Activated CD4-positive, alpha-beta T cell treated with anti-CD3 and anti-CD28 coated beads, Interleukin-2, amount 50 U/mL, for 48 hours (primary cell): ENCODE data around the gene ATP8A2.

ENCODE experiments used
- DNase-seq, 2 experiments: peaks; one replicate each; pipeline ENCODE4 v3.0.0-alpha.2; 2020

Gene ATP8A2

DNA sequence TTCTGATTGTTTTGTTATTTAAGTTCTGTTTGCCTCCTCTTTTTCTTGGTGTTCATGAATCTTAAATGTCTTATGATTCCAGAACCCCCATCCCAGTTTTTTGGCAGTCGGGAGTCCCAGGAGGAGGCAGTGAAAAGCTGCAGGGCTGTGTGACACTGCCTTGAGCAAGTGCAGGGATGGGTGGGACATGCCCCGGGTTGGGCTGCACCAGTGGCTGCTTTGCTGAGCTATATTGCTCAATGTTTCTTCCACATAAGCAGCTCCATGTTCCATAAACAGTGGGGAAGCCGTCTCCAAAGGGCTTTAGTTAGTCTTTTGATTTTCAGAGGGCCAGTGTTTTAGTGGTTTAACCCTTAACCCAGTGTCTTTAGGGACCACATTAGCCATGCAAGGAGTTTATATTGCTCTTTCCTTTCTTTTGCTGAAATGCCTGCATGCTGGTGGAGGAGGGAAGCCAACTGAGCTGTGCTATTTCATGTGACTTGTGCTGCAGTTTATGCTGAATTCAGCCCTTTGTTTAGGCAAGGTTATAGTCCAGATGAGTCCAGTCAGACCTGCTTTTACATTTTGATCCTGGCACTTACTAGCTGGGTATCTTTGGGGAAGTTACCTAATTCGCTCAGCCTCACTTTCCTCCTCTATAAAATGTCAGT, 13.1 kb downstream of the ATP8A2 start:
- no peak for DNase-seq

DNA sequence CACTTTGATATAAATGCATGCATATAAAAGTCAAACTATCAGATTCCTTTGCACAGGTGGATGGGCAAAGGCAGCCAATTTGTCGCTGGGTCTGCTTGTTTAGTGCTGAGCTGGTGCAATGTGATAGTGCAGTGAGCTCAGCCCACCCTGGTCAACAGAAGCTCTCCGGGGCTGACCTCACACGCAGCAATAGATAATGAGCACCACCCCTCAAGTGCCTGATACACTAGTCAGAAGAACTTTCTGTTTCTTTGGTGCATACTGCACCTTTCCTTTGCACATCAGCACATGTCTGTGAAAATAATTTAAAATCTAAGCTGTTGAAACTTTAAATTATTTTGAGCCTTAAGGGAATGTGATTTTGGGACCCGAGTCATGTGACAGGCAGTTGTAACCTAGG, 20.2 kb downstream of the ATP8A2 start:
- no peak for DNase-seq

DNA sequence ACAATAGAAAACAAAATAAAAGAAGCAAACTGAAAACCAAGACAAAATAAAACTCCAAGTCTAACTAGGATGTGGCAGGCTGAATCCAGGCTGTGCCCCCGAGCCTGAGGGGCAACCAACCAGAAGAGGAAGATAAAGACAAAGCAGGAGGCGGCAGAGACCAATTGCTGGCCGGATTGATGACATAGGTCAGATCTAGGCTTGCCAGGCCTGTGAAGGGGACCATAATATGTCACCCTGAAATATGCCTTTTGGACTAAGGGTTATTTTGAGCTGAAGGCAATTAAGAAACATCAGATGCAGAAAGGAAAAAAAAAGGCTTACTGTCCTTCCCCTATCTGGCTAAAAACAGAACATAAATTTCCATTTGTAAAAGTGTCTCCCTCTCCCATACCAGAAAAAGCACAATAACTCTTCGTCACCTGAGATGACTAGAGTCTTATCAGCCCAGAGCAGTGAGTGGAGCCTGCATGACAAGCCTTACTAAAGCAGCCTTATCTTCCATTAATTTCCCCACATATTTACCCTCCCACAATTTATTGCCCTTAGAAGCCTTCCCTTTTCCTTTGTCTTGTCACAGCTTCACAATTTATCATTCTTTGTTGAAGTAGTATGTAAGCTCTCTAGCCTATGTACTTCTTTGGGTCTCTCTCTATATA, 22.8 kb downstream of the ATP8A2 start:
- DNase-seq = no peak

DNA sequence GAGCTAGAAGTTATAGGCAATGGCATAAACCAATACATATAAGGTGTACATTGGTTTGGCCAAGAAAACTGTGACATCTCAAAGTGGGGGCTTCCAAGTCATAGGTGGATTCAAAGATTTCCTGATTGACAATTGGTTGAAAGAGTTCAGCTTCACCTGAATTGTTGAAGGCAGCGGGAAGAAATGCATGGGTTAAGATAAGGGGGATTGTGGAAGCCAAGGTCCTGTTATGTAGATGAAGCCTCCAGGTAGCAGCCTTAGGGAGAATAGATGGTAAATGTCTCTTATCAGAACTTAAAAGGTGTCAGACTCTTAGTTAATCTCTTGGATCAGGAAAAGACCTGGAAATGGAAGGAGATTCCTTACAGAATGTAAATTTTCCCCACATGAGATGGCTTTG, 26.0 kb downstream of the ATP8A2 start:
- DNase-seq = no peak

DNA sequence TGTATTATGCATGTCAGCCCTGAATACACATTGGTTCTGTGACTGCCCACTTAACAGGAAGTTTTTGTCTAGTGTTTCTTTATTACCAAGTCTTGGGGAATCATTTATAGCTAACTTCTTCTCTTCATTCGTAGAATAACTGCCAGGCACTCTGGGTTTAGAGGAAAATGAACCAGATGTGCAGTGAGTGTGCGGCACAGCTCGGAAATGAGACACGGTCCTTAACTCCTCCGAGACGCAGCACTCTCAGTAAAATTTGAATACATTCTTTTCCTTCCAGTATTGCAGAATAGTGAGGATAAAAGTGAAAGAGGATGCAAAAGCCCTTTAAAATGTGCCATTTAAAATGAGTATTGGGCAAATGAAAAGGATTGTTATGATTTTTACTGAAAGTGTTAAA, 29.2 kb downstream of the ATP8A2 start:
- no peak for DNase-seq

DNA sequence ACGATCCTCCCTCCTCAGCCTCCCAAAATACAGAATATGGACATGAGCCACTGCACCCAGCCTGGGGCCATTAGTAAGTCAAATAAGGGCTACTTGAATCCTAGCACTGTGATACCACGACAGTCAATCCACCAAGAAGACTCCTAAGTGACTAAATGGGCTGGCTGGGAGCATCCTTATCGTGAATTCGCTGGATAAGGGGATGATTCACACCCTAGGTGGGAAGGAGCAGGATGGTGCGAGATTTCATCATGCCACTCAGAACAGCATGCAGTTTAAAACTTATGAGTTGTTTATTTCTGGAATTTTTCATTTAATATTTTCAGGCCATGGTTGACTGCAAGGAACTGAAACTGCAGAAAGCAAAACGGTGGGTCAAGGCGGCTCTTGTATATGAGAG, 30.2 kb downstream of the ATP8A2 start:
- DNase-seq = no peak

DNA sequence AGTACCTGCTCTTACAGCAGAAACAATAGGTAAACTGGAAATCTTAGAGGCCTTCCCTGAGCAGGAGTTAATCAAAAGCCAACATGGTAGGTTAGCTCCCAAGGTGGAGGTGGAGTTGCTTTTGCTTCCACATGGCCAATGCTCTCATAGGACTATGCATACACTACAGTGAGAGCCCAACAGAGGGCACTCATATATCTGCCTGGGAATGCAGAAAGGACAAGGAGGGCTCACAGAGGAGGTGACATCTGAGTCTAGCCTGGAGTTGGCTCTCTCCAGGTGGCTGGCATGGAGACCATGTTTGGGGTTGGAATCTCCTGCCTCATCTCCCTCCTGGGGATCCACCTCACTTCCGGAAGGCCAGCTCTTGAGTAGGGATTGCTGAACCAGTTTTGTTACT, 34.6 kb downstream of the ATP8A2 start:
- no peak for DNase-seq

DNA sequence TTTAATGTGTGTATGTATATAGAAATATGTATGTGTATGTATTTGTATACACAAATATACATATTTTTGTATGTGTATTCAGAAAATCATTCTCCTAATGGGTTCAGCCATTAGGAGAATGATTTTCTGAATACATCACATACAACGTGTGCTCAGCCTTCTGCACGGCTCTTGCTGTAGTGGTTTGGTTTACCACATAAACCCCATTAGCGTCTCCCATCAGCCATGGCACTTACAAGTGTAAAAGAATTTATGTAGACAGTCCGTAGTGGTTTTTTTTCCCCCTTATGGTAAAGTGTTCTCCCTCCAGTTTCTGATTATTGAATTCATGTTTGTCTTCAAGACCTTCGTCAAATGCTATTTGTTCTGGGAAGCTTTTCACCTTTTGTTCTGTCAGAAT, 38.2 kb downstream of the ATP8A2 start:
- DNase-seq = no peak

DNA sequence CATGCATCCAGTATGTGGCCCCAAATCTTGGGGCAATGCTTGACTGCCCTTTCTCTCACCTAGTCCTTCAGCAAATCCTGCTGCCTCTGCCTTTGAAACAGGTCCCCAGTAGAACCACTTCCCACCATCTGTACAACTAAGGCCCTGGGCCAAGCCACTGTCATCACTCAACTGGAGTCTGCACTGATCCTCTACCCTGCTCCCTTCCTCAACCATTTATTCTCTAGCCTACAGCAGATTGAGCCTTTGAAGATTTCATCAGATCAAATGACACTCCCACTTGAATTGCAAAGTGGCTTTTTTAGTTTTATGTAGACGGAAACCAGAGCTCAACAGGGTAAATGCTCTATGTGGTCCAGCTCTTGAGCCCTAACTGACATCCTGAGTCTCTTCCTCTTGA, 43.5 kb downstream of the ATP8A2 start:
- DNase-seq = no peak

DNA sequence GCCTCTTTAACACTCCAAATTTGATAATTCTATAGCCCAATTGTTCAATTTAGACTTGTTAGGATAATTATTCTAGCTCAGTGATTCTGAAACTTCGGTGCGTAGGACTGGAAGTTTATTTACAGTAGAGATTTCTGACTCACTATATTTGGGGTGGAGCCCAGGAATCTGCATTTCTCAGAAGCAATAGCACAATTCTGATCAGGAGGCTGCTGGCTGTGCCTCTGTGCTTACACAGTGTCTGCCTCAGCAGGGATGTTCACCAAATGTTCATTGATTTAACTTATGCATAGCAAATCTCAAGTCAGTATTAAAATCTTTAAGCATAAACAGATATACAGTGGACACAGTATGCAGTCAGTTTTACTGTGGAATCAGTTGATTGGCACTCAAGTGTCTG, 45.8 kb downstream of the ATP8A2 start:
- DNase-seq = no peak

DNA sequence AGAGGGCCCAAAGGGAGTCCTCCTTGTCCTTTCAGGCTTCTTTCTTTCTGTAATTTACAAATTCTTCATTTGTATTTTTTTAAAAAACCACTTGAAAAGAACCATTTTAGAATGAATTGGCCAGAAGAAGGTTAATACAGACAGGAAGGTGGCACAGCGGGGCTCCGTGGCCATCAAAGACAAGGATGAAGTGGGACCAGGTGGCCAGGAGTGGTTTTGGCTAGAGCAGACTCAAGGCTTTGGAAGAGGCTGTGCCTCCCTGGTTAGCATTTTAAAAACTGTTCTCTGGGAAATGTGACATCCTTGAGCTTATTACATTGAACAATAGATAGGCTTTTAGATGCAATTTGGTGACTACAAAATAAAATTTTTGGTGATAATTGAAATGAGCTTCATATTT, 48.4 kb downstream of the ATP8A2 start:
- DNase-seq = no peak

DNA sequence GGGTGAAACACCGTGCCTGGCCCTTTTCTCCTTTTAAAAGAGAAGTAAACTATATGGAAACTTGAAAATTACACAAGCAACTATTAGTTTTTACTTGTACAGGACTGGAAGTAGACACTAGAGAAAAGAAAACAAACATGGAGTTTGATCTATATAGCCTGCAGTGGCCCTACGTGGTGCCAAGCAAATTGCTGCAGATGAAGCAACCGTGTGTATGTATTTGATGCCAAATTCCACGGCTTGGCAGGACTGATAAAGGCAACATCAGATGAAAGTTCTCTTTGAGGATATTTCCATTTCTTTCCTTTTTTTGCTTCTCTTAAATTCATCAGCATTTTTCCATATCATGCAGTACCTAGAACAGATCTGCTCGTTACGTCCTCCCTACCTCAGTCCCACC, 49.8 kb downstream of the ATP8A2 start:
- DNase-seq = no peak

DNA sequence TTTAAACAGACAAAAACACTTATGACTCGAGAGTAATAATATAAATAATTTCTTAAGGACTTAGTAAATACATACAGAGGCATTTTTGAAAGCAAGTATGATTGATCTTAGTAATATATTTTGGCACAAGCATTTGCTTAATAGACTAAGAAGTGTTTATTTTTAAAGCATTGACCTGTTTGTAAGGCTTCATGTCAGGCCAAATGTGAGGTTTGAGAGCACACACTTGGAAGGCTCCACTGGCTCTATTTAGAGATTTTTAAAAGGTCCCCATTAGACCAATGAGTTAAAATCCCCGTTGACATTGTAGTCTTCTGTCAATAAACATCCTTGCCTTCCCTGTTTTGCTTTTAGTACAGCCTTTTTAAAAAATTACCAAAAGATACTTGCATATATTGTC, 50.4 kb downstream of the ATP8A2 start:
- no peak for DNase-seq

DNA sequence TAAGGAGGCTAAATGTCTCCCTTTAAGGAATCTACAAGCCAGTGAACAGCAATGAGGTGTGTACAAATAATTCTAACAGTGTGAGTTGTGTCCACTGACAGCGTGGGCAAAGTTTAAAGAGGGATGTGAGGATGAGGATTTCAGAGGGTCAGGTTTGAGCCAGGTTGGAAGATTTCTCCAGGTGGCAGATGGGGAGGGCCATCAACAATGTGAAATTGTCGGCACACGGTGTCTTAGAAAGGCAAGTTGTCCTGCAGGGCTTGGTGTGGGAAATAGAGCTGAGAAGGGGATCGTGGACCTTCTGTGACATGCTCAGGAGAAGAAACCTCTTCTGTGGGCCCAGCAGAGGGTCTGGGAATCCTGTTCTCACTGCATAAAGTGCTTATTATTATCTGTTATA, 52.1 kb downstream of the ATP8A2 start:
- DNase-seq = no peak

DNA sequence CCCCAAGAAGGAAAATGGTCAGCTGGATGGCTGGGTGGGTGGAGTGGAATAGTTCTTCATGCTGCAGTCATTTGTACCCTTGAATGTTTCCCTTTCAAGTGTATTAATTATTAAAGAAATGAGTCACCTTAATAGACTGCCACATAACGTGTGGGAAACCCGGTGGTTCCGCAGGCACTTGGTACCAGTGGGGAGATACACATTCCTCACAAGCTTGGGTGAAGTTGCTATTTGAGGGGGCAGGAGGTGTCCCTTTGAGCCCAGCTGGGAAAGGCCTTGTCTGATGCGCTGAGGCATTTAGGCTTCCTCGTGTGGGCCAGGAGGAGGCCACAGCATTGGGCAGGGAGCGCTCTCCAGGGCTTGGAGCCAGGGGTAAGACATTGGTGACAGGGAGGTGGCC, 57.7 kb downstream of the ATP8A2 start:
- no peak for DNase-seq

DNA sequence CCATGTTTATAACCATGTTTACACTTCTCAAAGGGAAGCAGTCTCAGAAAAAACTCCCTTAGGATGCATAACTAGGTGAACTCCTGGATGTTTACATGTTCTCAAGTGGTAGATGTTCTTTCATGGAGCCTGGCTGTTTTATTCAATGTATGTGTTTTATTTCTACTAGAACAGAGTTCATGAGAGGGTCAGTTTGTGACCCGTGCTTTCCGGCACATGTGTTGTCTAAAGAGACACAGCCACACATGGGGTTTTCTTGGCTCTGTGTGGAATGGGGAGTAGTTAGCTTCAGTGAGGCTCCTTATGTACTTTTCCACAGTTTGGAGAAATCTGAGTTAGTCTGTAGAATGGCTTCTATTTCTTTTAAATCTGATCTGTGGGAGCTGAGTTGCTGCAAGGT, 60.9 kb downstream of the ATP8A2 start:
- DNase-seq = no peak

DNA sequence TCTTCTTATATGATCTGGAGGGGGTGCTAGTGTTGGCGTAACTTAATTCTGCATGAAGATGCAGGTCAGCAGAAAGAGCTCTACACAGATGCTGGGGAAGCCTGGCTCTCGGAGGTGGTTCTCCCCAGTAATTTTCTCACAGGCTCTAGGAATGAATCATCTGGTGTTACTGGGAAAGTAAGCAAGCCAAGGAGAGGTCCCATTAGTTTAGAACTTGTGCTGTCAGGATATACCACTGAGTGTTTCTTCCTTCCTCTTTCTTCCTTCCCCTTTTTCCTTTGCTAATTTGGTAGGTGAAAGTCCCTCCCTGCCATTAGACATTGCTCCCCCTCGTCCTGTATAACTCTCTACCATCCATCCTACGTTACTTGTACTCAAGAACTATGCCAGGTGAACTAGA, 68.3 kb downstream of the ATP8A2 start:
- no peak for DNase-seq

DNA sequence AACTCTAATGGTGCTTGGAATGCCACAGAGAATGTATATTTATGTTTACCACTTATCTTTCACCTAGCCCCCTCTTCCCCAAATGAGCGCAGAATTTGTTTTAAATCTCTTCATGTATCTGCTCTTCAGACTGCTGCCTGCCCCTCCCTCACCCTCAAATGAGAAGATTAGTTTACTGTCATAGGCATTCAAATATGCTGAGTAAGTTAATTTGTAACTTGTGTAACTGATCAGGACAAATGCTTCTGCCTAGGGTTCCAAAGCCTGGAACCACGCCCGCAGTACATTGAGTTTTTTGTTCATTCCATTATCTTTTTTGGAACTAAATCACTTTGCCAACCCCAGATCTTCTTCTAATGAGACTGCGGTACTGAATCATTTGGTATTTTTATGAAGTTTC, 74.5 kb downstream of the ATP8A2 start:
- no peak for DNase-seq

DNA sequence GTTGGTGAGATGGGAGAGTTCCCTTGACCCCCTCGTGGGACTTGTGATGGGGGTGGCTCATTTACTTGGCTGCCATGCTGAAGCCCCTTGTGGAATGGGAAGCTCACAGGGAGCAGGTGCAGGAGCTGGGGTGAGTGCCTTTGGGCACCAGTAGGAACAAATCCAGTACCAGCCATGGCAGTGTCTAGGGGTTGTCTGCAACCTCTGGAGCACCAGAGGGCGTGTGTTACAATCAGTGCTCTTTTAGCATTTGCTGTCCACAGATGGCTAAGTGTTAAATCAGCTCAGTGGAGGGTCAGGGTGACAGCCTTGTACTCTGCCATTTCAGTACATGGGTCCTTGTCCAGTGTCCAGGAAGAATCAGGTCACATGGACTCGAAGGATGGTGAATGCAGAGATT, 75.6 kb downstream of the ATP8A2 start:
- DNase-seq = no peak

DNA sequence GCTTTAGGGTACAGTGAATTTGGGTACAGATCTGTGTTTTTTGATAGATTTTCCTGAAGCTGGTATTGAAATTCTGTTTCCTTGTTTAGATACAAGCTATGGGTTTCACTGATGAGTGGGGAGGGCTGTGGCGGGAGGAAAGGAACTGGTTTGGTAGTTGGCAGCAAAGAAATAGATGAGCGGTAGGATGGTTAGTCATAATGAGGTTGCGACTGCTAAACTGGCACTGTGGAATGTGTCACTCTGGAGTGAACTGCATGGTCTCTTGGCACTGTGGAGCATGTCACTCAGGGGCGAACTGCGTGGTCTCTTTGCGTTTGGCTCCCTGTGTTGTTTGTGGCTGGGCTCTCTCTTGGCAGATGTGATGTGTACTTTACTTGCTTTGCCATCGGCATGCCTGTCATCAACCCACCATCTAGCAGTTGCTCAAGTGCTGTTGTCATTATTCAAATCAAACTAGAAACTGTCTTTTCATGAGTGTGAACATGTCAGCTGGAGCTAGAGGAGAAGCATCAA, 82.1 kb downstream of the ATP8A2 start:
- no peak for DNase-seq

DNA sequence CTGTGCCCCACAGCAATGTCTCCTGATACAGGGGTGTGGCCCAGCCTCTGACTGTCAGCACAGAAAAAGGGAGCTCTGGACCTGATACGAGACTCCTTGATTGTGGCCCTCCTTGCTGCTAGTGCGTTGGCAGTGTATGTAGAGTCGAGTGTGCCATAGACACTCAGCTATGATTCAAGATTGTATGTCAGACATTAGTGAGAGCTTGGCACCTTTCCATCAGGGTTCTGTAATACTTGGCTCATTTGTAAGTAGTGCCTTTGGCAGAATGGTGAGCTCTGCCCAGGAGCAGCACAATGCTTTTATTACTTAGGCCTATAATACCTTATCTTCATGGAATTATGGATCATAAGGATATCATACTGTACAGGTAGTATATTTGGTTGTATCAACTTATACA, 83.4 kb downstream of the ATP8A2 start:
- no peak for DNase-seq

DNA sequence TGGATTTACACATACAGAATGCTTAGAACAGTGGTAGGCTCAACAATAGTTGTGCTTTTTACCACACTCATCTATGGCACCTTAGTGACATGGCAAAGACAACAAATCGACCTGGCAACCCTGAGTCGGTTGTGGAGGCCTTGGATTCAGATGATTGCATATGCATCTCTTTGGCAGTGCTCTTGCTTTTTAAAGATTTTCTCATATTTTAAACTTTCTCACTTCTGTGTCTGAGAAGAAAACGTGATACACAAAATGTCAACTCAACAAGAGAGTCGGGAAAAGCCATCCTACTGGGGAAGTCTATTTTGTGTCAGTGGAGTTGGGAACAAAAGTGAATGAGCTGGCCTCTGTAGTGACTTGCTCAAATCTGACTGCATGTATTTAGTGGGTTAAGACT, 85.8 kb downstream of the ATP8A2 start:
- DNase-seq = no peak

DNA sequence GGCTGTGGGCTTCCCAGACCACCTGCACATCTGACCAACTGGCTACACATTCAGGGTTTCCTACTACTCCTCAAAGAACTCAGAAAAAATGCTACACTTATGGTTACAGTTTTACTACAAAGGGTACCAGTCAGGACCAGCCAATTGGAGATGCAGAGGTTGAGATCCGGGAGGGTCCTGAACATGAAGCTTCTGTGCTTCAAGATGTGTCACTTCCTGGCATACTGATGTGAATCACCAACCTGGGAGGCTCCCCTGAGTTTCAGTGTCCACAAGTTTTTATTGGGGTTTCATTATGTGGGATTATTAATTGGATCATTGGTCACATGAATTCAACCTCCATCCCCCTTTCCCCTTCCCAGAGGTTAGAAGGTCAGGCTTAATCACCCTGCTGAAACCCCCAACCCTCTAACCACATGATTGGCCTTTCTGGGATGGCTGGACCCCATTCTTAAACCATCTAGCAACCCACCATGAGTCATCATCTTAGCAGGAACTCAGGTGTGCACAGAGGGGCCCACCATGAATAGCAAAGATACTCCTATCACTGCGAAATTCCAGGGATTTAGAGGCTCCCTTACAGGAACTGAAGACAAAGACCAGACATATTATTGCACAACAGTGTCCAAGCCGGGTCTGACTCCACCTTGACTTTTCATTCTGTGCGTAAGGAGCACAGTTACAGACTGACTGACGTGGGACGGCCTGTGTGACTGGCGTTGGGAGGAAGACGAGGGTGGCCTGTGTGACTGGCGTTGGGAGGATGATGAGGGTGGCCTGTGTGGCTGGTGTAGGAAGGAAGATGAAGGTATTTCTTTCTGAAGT, 90.7 kb downstream of the ATP8A2 start:
- no peak for DNase-seq

DNA sequence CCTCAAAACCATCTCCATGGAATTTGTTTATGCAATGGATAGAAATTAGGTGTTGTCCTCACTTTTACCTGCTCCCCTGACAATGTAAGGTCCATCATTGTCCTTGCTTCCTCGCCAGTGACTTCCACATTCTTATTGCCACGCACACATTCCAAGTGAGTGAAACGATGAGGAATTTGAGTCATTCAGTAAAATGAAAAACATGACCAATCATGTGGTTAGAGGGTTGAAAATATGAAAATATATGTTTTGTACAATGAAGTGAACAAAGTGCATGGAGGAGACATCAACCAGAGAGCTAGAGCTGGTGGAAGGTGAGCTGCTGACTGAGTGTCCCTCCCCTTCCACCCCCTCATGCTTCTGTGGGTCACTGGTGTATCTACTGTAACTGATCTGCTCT, 91.7 kb downstream of the ATP8A2 start:
- DNase-seq = no peak
